Naive thymus-derived CD8-positive, alpha-beta T cell (primary cell): Measurements from ENCODE around the gene ZNF22. TPM values are rescaled to one million over a fixed set of nuclear protein-coding genes. Genes with fewer than 3 reads are reported as not detected.

ENCODE experiments used
- ATAC-seq, 2 donors: fragments of 150-1000 bp; cut with Tn5 transposase in 1 of 2; sonication (Bioruptor Pico), chemical (Tn5 transposase) in 1 of 2; 1 replicate in 1 of 2; 2 replicates in 1 of 2; pipeline ENCODE4 v1.10.0; 2021; ENCODE audit warnings: mild to moderate bottlenecking in 2 of 2, moderate library complexity in 2 of 2
- POLR2A ChIA-PET: fragments of 350-600 bp; sonication (Branson Sonifier 250); formaldehyde crosslinking; loops from one replicate; lab custom pipeline; 2021; ENCODE audit warnings: antibody characterized with exemption; lab: Charles Lee
- DNase-seq, 10 donors: peaks; one replicate each; pipeline versions ENCODE4 v3.0.0 to v3.0.0-alpha.2; 2020 to 2022
- H3K27ac Mint-ChIP-seq, 10 donors: one replicate each; pipeline ENCODE4 v1.8.0; 2020 to 2022; ENCODE audit warnings: mild to moderate bottlenecking in 10 of 10, mixed read lengths in 10 of 10, moderate library complexity in 4 of 10, inconsistent platforms in 1 of 10
- H3K27me3 Mint-ChIP-seq, 5 donors: one replicate each; pipeline ENCODE4 v1.8.0; 2021 to 2022; ENCODE audit warnings: mixed read lengths in 5 of 5
- H3K36me3 Mint-ChIP-seq, 3 donors: one replicate each; pipeline ENCODE4 v1.8.0; 2020 to 2022; ENCODE audit warnings: mixed read lengths in 3 of 3, mild to moderate bottlenecking in 2 of 3, inconsistent platforms in 1 of 3
- H3K4me1 Mint-ChIP-seq, 4 donors: one replicate each; pipeline ENCODE4 v1.8.0; 2021 to 2022; ENCODE audit warnings: mixed read lengths in 4 of 4
- H3K4me3 Mint-ChIP-seq, 10 donors: one replicate each; pipeline ENCODE4 v1.8.0; 2020 to 2022; ENCODE audit warnings: mild to moderate bottlenecking in 10 of 10, mixed read lengths in 10 of 10, moderate library complexity in 6 of 10, inconsistent platforms in 1 of 10
- H3K9me3 Mint-ChIP-seq, 9 donors: one replicate each; pipeline ENCODE4 v1.8.0; 2020 to 2022; ENCODE audit warnings: mixed read lengths in 9 of 9, mild to moderate bottlenecking in 3 of 9, inconsistent platforms in 1 of 9, moderate library complexity in 1 of 9
- polyA plus RNA-seq, 3 donors: library from polyadenylated mRNA; unstranded; fragments of 300-500 nt; fragmentation: Illumina TruSeq; gene quantifications; one replicate each; pipeline ENCODE4 v1.2.3, GENCODE V29; 2021
- total RNA-seq, 8 experiments: library from RNA in 2 of 8; stranded (reverse) in 2 of 8; gene quantifications; one replicate each; pipeline ENCODE4 v1.2.3 and lab custom pipeline; 2021 to 2026

ZNF22 gene
- total and polyA plus RNA-seq, 5 experiments from 2014 or later: 46.3 to 62.3 (median 54.1) TPM

DNA sequence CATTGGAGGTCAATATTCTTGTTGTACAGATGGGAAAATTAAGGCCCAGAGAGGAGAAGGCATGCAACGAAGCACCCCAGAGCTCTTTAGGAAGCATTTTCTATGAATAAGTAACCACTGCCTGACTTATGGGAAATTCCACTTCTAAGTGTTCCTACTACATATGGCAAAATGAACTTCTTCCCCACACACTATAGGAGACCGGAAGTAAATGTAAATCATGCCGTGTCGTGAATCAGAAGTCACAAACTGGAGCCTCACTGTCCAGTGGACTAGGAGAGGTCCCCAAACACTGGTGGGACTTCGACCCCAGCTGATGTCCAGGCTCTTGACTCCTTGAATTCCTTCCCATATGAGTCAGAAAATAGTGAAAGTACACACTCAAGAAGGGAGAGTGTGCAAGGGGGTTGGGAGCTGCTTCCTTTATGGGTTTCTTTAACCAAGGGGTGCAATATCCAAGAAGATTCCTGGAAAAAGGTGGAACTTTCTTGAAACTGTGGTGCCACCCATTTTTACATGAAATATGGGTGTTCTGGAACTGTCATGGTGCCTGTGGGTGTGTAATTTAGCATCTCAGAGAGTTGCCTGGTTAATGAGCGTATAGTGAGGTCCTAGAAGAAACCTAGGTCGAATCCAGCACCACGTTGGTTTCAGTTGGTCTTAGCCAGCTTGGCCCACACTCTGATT lies 34.5 kb upstream of the ZNF22 start:
- H3K4me3 Mint-ChIP-seq: no peak overlapping the region

DNA sequence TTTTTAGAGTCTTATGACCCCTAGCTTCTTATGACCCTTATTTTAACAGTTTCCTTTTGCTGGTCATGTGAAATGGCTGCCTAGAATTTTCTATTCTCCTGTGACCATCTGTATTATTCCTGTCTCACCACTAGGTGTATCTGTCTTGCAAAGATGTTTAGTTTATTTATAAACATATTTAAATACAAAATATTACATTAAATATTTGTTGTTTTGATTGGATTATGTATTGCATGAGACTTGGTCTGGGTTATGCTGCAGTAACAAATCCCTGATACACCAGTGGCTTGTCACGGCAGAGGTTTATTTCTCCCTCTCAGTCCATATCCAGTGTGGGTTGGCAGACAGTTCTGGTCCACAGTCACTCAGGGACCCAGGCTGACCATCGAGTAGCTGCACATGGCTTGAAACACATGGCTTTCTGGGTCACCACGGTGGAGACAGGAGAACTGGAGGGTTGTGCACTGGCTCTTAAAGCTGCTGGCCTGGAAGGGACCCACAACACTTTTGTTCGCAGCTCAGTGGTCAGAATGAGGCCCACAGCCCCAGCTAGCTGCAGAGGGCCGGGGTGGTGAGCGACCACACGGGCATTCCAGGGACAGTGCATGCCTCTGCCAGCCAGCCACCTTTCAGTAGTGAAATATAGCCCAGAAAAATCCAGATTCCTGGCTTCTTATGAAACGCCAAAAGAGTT lies 33.8 kb upstream of the ZNF22 start:
- no peaks in the 10 kb centered on the region for H3K9me3 Mint-ChIP-seq
- POLR2A ChIA-PET: interaction anchor here (0.8 kb wide), 2 partner anchors 34 kb away, joined by 3 read pairs; no protein-coding TSS in a partner anchor
- H3K4me3 Mint-ChIP-seq: no peak overlapping the region
- DNase-seq (no peak), ATAC-seq (no peak)
- peaks cover 0 to 1% (median 0%) of the 10 kb centered on the region in 3 donors for H3K36me3 Mint-ChIP-seq
- H3K27me3 Mint-ChIP-seq: peaks cover 0 to 9% (median 0%) of the 10 kb centered on the region in 5 donors
- H3K4me1 Mint-ChIP-seq: peaks cover 20 to 79% (median 28%) of the 10 kb centered on the region in 4 donors
- no peak overlapping the region for H3K27ac Mint-ChIP-seq

More for the DNA sequence above, 34.5 kb upstream of the ZNF22 start:
- peaks cover 0 to 9% (median 0%) of the 10 kb centered on the region in 5 donors for H3K27me3 Mint-ChIP-seq
- H3K27ac Mint-ChIP-seq: peak overlapping the region in 1 of 10 donors; percentile 21
- H3K36me3 Mint-ChIP-seq: peaks cover 0 to 1% (median 0%) of the 10 kb centered on the region in 3 donors
- peaks cover 20 to 83% (median 28%) of the 10 kb centered on the region in 4 donors for H3K4me1 Mint-ChIP-seq
- ATAC-seq: no peak
- no peaks in the 10 kb centered on the region for H3K9me3 Mint-ChIP-seq
- POLR2A ChIA-PET: no interaction called here
- DNase-seq: no peak

DNA sequence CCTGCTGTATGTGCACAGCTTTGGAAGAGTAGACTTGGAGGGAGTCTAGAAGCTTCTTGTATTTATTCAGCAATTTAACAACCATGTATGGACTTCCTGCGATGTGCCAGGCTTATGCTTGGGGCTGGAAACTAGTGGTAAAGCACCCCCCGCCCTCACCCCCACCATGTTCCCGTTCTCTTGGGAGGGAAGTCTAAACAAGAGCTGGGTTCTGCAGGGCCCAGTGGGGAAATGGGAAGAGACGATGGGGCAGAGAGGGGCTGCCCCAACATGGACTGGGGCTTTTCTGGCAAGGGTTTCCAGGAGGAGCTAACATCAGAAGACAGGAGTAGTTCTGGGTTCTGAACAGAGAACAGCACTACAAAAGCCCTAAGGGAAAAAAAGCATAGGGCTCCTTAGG lies 33.1 kb upstream of the ZNF22 start:
- no peak for DNase-seq
- POLR2A ChIA-PET: interaction anchor here (0.7 to 0.8 kb wide), 3 partner anchors 8 to 34 kb away, joined by 3 read pairs; partner anchors contain the start of gene RASSF4
- peak overlapping the region in 4 of 10 donors; percentile 23 to 68 (median 35) for H3K27ac Mint-ChIP-seq

DNA sequence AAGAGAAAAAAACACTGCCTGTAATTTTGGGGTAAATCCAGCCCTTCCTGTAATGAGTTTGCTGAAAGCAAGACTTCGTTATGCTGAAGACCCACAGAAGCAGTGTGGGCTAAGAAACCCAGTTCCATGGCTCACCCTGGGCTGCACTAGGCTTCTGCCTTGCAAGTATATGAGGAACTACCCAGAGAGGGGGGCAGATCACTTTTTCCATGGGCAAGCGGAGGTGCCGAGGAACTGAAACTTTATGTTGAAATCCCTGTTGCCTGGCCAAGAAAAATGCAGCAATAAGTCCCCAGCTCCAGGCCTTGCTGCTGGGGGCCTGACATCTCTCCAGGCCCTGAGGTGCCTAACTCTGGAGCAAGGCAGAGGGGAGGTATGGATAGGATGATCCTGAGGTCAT lies 32.6 kb upstream of the ZNF22 start:
- POLR2A ChIA-PET: interaction anchor here (0.7 to 0.8 kb wide), 2 partner anchors 9 to 33 kb away, joined by 3 read pairs; partner anchors contain the start of gene RASSF4
- Mint-ChIP-seq H3K27ac (peak overlapping the region in 4 of 10 donors; percentile 23 to 81 (median 43)), H3K9me3 (no peaks in the 10 kb centered on the region)

More for the DNA sequence above, 33.1 kb upstream of the ZNF22 start:
- Mint-ChIP-seq H3K4me1 (peaks cover 18 to 80% (median 28%) of the 10 kb centered on the region in 4 donors), H3K9me3 (no peaks in the 10 kb centered on the region), H3K36me3 (peaks cover 0 to 1% (median 0%) of the 10 kb centered on the region in 3 donors), H3K27me3 (peaks cover 0 to 3% (median 0%) of the 10 kb centered on the region in 5 donors), H3K4me3 (peak overlapping the region in 6 of 10 donors; percentile 3 to 59 (median 48))
- ATAC-seq: no peak

DNA sequence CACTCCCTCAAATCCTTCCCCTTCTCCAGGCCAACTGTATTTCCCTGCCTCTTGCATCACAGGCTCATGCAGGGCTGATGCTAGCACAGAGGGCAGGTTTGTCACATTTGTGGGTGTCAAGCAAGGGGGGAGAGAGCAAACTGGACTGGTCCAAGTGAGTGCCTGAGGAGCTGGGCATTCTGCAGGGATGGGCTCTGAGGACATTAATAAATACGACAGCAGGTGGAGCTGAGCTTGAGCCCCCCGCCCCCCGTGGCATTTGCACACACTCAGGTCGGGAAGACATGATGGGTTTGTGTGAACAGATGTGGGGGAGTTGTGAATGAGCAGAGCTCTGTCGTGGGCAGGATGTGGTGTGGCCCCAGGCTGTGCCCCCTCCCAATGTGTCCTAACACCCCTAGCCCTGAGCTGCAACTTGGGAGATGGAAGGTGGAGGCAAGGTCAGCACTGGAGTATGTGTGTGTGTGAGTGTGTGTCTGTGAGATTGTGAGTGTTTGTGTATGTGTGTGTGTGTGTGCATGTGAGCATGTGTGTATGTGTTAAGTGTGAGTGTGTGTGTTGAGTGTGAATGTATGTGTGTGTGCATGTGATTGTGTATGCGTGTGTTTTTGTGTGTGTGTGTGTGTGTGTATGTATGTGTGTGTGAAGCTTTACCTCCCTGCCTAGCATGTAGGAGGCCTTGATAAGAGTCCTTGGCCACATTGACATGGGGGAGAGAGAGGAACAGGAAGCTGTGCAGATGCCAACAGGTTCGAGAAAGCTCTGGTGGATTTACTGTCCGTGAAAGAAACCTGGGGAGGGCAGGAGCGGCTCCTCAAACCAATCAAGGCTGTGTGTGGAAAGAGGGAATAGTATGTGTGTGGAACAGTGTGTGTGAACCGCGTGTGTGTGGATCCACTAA lies 32.0 kb upstream of the ZNF22 start:
- H3K4me3 Mint-ChIP-seq: peak overlapping the region in 8 of 10 donors; percentile 0 to 67 (median 42)
- H3K36me3 Mint-ChIP-seq: no peaks in the 10 kb centered on the region
- H3K9me3 Mint-ChIP-seq: no peaks in the 10 kb centered on the region
- peak overlapping the region in 9 of 10 donors; percentile 0 to 82 (median 36) for H3K27ac Mint-ChIP-seq
- POLR2A ChIA-PET: interaction anchor here (0.5 to 0.7 kb wide), 2 partner anchors 9 to 56 kb away, joined by 3 read pairs; partner anchors contain the start of gene RASSF4
- peaks cover 18 to 80% (median 31%) of the 10 kb centered on the region in 4 donors for H3K4me1 Mint-ChIP-seq
- ATAC-seq: peak; percentile 44 to 80
- no peaks in the 10 kb centered on the region for H3K27me3 Mint-ChIP-seq
- DNase-seq: peak in 3 of 10 donors; percentile 39 to 56 (median 40)

More for the DNA sequence above, 32.6 kb upstream of the ZNF22 start:
- DNase-seq (no peak), ATAC-seq (peak in 1 of 2 donors; percentile 20)
- Mint-ChIP-seq H3K27me3 (no peaks in the 10 kb centered on the region), H3K36me3 (peaks cover 0 to 1% (median 0%) of the 10 kb centered on the region in 3 donors), H3K4me1 (peaks cover 18 to 80% (median 28%) of the 10 kb centered on the region in 4 donors), H3K4me3 (peak overlapping the region in 9 of 10 donors; percentile 0 to 67 (median 52))

DNA sequence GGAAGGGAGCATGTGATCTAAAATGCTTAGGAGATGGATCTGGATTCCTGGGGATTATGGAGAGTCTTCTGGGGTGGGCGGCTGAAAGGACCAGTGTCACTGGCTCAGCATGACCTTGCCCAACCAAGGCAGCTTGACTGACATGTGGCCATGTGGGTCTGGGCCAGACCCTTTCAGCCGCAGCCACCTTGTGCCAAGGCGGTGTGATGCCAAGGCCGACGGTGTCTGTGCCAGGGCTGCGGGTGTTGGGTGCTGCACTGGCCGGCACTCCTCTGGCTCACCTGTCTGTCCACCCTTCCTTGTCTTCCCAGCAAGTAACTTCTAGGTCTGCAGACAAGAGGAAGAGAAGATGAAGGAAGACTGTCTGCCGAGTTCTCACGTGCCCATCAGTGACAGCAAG lies 30.9 kb upstream of the ZNF22 start:
- no peaks in the 10 kb centered on the region for H3K36me3 Mint-ChIP-seq
- POLR2A ChIA-PET: no interaction called here
- DNase-seq (no peak), ATAC-seq (no peak)
- H3K4me3 Mint-ChIP-seq: peak overlapping the region in 1 of 10 donors; percentile 32
- H3K4me1 Mint-ChIP-seq: peaks cover 18 to 80% (median 35%) of the 10 kb centered on the region in 4 donors
- H3K27ac Mint-ChIP-seq: peak overlapping the region in 1 of 10 donors; percentile 36
- H3K9me3 Mint-ChIP-seq: no peaks in the 10 kb centered on the region
- no peaks in the 10 kb centered on the region for H3K27me3 Mint-ChIP-seq

DNA sequence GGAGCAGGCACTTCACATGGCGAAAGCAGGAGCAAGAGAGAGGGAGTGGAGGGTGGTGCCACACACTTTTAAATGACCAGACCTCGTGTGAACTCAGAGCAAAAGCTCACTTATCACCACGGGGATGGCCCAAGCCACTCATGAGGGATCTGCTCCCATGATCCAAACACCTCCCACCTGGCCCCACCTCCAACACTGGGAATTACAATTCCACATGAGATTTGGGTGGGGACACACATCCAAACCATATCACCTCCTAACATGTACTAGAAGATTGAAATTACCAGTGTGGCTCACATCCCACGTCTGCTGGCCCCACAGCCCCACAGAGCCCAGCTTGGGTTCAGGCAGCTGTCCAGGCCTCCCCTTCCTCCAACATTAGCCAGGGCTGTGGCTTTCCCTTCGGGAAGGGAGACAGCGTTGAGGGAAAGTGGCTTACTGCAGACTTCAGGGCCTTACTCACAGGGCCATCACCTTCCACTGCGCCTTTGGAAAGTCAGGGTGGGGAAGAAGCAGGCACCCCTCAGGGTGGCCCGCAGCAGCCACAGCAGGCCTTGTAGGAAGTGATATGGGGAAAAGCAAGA lies 29.8 kb upstream of the ZNF22 start:
- POLR2A ChIA-PET: no interaction called here
- Mint-ChIP-seq H3K4me3 (no peak overlapping the region), H3K36me3 (no peaks in the 10 kb centered on the region), H3K27ac (no peak overlapping the region), H3K27me3 (no peaks in the 10 kb centered on the region), H3K9me3 (no peaks in the 10 kb centered on the region), H3K4me1 (peaks cover 16 to 72% (median 35%) of the 10 kb centered on the region in 4 donors)
- no peak for ATAC-seq
- DNase-seq: no peak

DNA sequence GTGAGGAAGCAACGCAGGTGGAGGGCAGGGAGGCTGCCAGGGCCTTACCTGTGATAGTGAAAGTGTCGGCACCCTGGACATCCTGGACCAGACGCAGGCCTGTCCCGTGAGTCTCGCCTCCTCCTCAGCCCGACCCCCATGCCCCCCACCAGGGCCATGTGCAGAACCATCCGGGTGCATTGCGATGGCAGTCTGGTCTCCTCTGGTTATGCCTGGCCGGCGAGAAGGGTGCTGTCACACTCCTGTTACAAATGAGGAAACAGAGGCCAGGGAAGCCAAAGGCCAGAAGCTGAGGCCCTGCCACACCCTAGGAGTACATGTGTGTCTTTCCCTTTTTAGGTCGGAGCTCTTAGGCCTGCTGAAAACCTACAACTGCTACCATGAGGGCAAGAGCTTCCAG lies 29.3 kb upstream of the ZNF22 start:
- no peak for DNase-seq
- no peak overlapping the region for H3K27ac Mint-ChIP-seq
- H3K27me3 Mint-ChIP-seq: no peaks in the 10 kb centered on the region
- POLR2A ChIA-PET: no interaction called here
- H3K36me3 Mint-ChIP-seq: no peaks in the 10 kb centered on the region
- H3K4me3 Mint-ChIP-seq: no peak overlapping the region
- peaks cover 16 to 69% (median 32%) of the 10 kb centered on the region in 4 donors for H3K4me1 Mint-ChIP-seq
- no peaks in the 10 kb centered on the region for H3K9me3 Mint-ChIP-seq
- no peak for ATAC-seq

DNA sequence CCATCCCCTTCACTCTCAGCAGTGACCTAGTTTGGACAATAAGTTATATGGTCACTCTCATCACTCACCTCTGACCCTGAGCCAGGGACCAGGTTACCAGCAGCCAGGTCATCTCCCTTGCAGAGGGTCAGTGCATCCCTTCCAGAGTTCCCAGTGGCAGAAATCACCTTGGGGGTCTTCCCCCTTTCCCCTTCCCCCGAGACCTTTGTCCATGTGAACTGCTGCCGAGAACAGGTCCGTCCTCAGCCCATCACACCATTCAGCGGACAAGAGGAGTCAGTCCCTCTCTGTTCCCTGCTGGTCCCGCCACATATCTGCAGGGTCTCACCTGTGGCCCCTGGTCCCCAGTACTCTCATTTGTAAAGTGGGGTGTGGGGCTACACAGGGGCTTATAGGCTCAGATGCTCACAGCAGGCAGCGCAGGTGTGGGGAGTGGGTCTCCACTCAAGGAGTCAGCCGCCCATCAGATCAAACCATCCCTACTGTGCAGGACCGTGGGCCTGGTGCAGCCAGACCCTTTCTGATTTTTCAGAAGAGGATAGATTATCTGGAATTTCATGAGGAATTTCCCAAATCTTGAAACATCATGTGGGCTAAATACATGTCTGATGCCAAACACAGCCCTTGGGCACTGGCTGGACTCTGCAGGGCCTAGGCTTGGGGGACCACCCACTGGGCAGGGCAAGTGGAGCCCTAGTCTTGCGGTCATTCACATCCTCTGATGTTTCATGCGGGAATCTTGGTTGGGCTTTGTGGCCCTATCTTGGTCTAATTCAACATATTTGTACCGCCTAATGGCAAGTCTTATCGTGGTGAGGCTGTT lies 28.6 kb upstream of the ZNF22 start:
- Mint-ChIP-seq H3K36me3 (no peaks in the 10 kb centered on the region), H3K27ac (no peak overlapping the region), H3K4me3 (no peak overlapping the region), H3K4me1 (peaks cover 16 to 66% (median 31%) of the 10 kb centered on the region in 4 donors), H3K9me3 (no peaks in the 10 kb centered on the region), H3K27me3 (no peaks in the 10 kb centered on the region)
- ATAC-seq (no peak), DNase-seq (no peak)
- POLR2A ChIA-PET: interaction anchor here (0.7 to 2.1 kb wide), 3 partner anchors 9 to 39 kb away, joined by 3 to 4 read pairs (median 4); no protein-coding TSS in a partner anchor

DNA sequence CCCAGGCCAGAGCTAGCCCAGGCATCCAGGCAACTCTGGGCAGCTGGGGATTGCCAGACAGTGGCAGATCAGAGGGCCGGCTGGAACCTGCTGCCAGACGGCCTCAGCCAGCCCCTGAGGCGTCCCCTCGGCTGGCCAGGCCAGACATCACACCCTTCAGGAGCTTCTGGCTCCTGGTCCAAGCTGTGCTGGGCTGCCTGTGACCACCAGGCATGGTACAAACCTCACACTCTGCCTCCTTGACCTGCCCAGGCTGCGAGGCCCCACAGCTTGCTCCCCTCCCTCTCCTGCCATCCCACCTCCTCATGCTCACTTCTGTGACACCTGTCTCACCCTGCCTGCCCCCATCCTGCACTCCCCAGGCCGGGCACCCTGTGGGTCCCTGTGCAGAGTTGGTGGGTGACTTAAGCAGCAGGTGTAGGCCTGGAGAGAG lies 27.8 kb upstream of the ZNF22 start:
- no peaks in the 10 kb centered on the region for H3K27me3 Mint-ChIP-seq
- H3K27ac Mint-ChIP-seq: no peak overlapping the region
- ATAC-seq (no peak), DNase-seq (no peak)
- POLR2A ChIA-PET: interaction anchor here (0.6 to 2.1 kb wide), 4 partner anchors 8 to 40 kb away, joined by 3 to 4 read pairs (median 4); no protein-coding TSS in a partner anchor
- H3K36me3 Mint-ChIP-seq: no peaks in the 10 kb centered on the region
- H3K9me3 Mint-ChIP-seq: no peaks in the 10 kb centered on the region
- H3K4me1 Mint-ChIP-seq: peaks cover 12 to 59% (median 25%) of the 10 kb centered on the region in 4 donors
- no peak overlapping the region for H3K4me3 Mint-ChIP-seq
